ENCODE results near the gene MACROH2A2. TPM values are rescaled to one million over a fixed set of nuclear protein-coding genes. Genes with fewer than 3 reads are reported as not detected.
A peak's percentile ranks its signal among the peaks of the same experiment; 100 is the strongest.

MACROH2A2 gene
- total RNA-seq, 1 experiment from 2014 or later = 11.3 TPM

GRCh38 chr10:70126700-70127395, 74.2 kb downstream of the MACROH2A2 start:
- Histone ChIP-seq H3K23ac (ENCODE audit: insufficient read length, low read depth, low read length) (no peak overlapping the region), H3K4me2 (ENCODE audit: insufficient read depth, insufficient read length, low read length) (no peak overlapping the region), H2BK120ac (ENCODE audit: low read depth, low read length, poor library complexity, severe bottlenecking) (no peak overlapping the region), H3K56ac (ENCODE audit: insufficient read length, low read depth, low read length) (no peak overlapping the region), H3K79me2 (ENCODE audit: insufficient read depth, low read length) (no peaks in the 10 kb centered on the region), H3K79me1 (ENCODE audit: insufficient read depth, low read depth, low read length, poor library complexity, severe bottlenecking) (no peaks in the 10 kb centered on the region), H3K9me3 (ENCODE audit: control insufficient read depth, low read depth, low read length) (no peaks in the 10 kb centered on the region), H3K23me2 (ENCODE audit: insufficient read length, low read depth, low read length, poor library complexity, severe bottlenecking) (no peaks in the 10 kb centered on the region), H2AK5ac (ENCODE audit: insufficient read length, low read length) (no peak overlapping the region), H2BK12ac (ENCODE audit: insufficient read length, low read depth, low read length) (no peak overlapping the region), H3K4me1 (ENCODE audit: insufficient read depth, low read length) (no peaks in the 10 kb centered on the region), H2AFZ (ENCODE audit: low read length) (no peak overlapping the region), H3K9ac (ENCODE audit: extremely low read depth, insufficient read length, low read length) (no peak overlapping the region), H2BK20ac (ENCODE audit: low read depth, low read length, poor library complexity, severe bottlenecking) (no peak overlapping the region), H3K14ac (ENCODE audit: insufficient read depth, low read length) (no peak overlapping the region), H2BK15ac (ENCODE audit: low read depth, low read length) (no peak overlapping the region), H3K27me3 (ENCODE audit: insufficient read depth, low read length) (no peaks in the 10 kb centered on the region; the same call in 1 of the 2 replicates), H3K18ac (ENCODE audit: insufficient read length, low read depth, low read length) (no peak overlapping the region), H4K20me1 (ENCODE audit: control insufficient read depth, insufficient read depth, insufficient read length) (no peaks in the 10 kb centered on the region), H3K4ac (ENCODE audit: low read depth, low read length) (no peak overlapping the region), H4K91ac (ENCODE audit: insufficient read length, low read depth, low read length) (no peak overlapping the region), H3T11ph (ENCODE audit: low read length) (no peak overlapping the region), H2BK5ac (ENCODE audit: insufficient read length, low read length) (no peak overlapping the region), H4K8ac (replicated peaks; ENCODE audit: insufficient read length, low read depth, low read length) (no peak overlapping the region), H4K5ac (ENCODE audit: insufficient read length, low read depth, low read length) (no peak overlapping the region), H3K27ac (ENCODE audit: insufficient read length, low read depth, low read length) (no peak overlapping the region)
- H3K4me1 Mint-ChIP-seq = peaks cover 1 to 2% of the 10 kb centered on the region in 2 experiments; a peak in 2 of 4 replicates
- no CpG with 5 or more reads among the region's 15 CpGs for WGBS (ENCODE audit: extremely low coverage, insufficient read length, low lambda C conversion rate)
- H3K4me3 Mint-ChIP-seq = no peak overlapping the region; a peak in 1 of 5 replicates
- H3K36me3 Mint-ChIP-seq (ENCODE audit: insufficient read depth in 1 of 3, low read depth in 3 of 3) = no peaks in the 10 kb centered on the region
- H3K9me3 Mint-ChIP-seq = peaks cover 0 to 2% of the 10 kb centered on the region in 2 experiments; a peak in 2 of 5 replicates
- no peak for DNase-seq
- H3K27me3 Mint-ChIP-seq (ENCODE audit: low read depth) = peaks cover 12% of the 10 kb centered on the region
- H3K27ac Mint-ChIP-seq = peak overlapping the region in 1 of 3 experiments; percentile 40; a peak in 4 of 7 replicates
- no peak for TF ChIP-seq CTCF (conservative IDR thresholded peaks at IDR 0.05)

Measured in H9 (cell line).